NCI-H774 (cell line): ENCODE measurements around the gene RREB1.

Experiments
- DNase-seq: peaks from one replicate; lab custom pipeline; 2025; lab: John Stamatoyannopoulos, UW

RREB1 gene

GRCh38 chr6:7222197-7222596 lies 114.4 kb downstream of the RREB1 start:
- DNase-seq = no peak

- DNase-seq = no peak
Observed at GRCh38 chr6:7224731-7225130, 117.0 kb downstream of the RREB1 start.

GRCh38 chr6:7228662-7229375 lies 121.1 kb downstream of the RREB1 start:
- DNase-seq = no peak

- no peak for DNase-seq
Observed at GRCh38 chr6:7229376-7230326, 121.9 kb downstream of the RREB1 start.

- no peak for DNase-seq
Observed at GRCh38 chr6:7230327-7230691, 122.5 kb downstream of the RREB1 start.

GRCh38 chr6:7230956-7231713 lies 123.4 kb downstream of the RREB1 start:
- no peak for DNase-seq

- DNase-seq = no peak
Observed at GRCh38 chr6:7232351-7232750, 124.6 kb downstream of the RREB1 start.

- no peak for DNase-seq
Observed at GRCh38 chr6:7234547-7234946, 126.8 kb downstream of the RREB1 start.

GRCh38 chr6:7235712-7236305 lies 128.0 kb downstream of the RREB1 start:
- DNase-seq = peak; percentile 0

GRCh38 chr6:7236306-7237209 lies 128.8 kb downstream of the RREB1 start:
- no peak for DNase-seq

- no peak for DNase-seq
Observed at GRCh38 chr6:7237653-7238188, 130.0 kb downstream of the RREB1 start.

GRCh38 chr6:7238526-7238899 lies 130.8 kb downstream of the RREB1 start:
- no peak for DNase-seq

GRCh38 chr6:7238900-7239589 lies 131.3 kb downstream of the RREB1 start:
- peak; percentile 82 for DNase-seq

GRCh38 chr6:7239590-7239948 lies 131.8 kb downstream of the RREB1 start:
- no peak for DNase-seq

- no peak for DNase-seq
Observed at GRCh38 chr6:7240351-7240750, 132.6 kb downstream of the RREB1 start.

- DNase-seq = no peak
Observed at GRCh38 chr6:7241160-7241559, 133.4 kb downstream of the RREB1 start.

GRCh38 chr6:7241709-7242645 lies 134.2 kb downstream of the RREB1 start:
- no peak for DNase-seq

- DNase-seq = no peak
Observed at GRCh38 chr6:7242835-7243178, 135.0 kb downstream of the RREB1 start.
